HepG2 (cell line): ENCODE results near the gene GABBR2. TPM values are rescaled to one million over a fixed set of nuclear protein-coding genes. Genes with fewer than 3 reads are reported as not detected.

Experiments
- ARNT ChIP-seq: fragments of 450-650 bp; IDR thresholded peaks from 2 replicates; pipeline ENCODE4 v1.6.1; 2017
- BCL6 ChIP-seq: IDR thresholded peaks from 2 replicates; pipeline ENCODE4 v1.6.1; 2016; ENCODE audit warnings: missing genetic modification reagents, missing compliant biosample characterization
- CHD4 ChIP-seq: fragments of 200-600 bp; sonication (generic); IDR thresholded peaks from 2 replicates; pipeline ENCODE4 v1.7.0; 2017; ENCODE audit warnings: mild to moderate bottlenecking, low read length, borderline replicate concordance
- FOXA1 ChIP-seq, 2 experiments: fragments of 450-650 bp in 1 of 2; sonication (generic) in 1 of 2; formaldehyde crosslinking in 1 of 2; IDR thresholded peaks; 2 replicates each; pipeline versions ENCODE4 v1.4.0 to v1.6.1; 2016 to 2020; ENCODE audit warnings: missing genetic modification reagents in 1 of 2
- HOXA5 ChIP-seq: sonication (generic); formaldehyde crosslinking; IDR thresholded peaks from 2 replicates; pipeline ENCODE4 v1.4.0; 2020; ENCODE audit warnings: missing genetic modification reagents
- MED8 ChIP-seq: sonication (generic); formaldehyde crosslinking; IDR thresholded peaks from 2 replicates; pipeline ENCODE4 v1.8.1; 2023; ENCODE audit warnings: mild to moderate bottlenecking, missing genetic modification reagents; ENCODE audit not compliant: insufficient replicate concordance
- MTA3 ChIP-seq: sonication (generic); formaldehyde crosslinking; IDR thresholded peaks from 2 replicates; pipeline ENCODE4 v1.4.0; 2020; ENCODE audit warnings: missing genetic modification reagents
- NAIF1 ChIP-seq: sonication (generic); formaldehyde crosslinking; IDR thresholded peaks from 2 replicates; pipeline ENCODE4 v1.5.0; 2020; ENCODE audit warnings: mild to moderate bottlenecking, missing genetic modification reagents, borderline replicate concordance
- PCBP1 ChIP-seq: fragments of 200-400 bp; formaldehyde crosslinking; IDR thresholded peaks from 2 replicates; pipeline ENCODE4 v1.6.1; 2017; ENCODE audit warnings: mild to moderate bottlenecking, low read depth, low read length, borderline replicate concordance
- PITX1 ChIP-seq: sonication (generic); formaldehyde crosslinking; IDR thresholded peaks from 2 replicates; pipeline ENCODE4 v1.5.1; 2020; ENCODE audit warnings: mild to moderate bottlenecking, missing genetic modification reagents
- RXRB ChIP-seq: IDR thresholded peaks from 2 replicates; pipeline ENCODE4 v1.6.1; 2016; ENCODE audit warnings: borderline replicate concordance, missing genetic modification reagents, missing compliant biosample characterization
- SAP130 ChIP-seq: IDR thresholded peaks from 2 replicates; pipeline ENCODE4 v1.6.1; 2016; ENCODE audit warnings: low read depth
- SNRNP70 ChIP-seq: fragments of 200-400 bp; formaldehyde crosslinking; IDR thresholded peaks from 2 replicates; pipeline ENCODE4 v1.6.1; 2017; ENCODE audit warnings: mild to moderate bottlenecking, low read depth, low read length, moderate library complexity
- SPEN ChIP-seq: sonication (generic); formaldehyde crosslinking; IDR thresholded peaks from 2 replicates; pipeline ENCODE4 v1.5.1; 2020; ENCODE audit warnings: low read depth, mild to moderate bottlenecking, missing genetic modification reagents
- TBL1XR1 ChIP-seq: fragments of 150-350 bp; IDR thresholded peaks from 2 replicates; pipeline ENCODE4 v1.6.1; 2014; ENCODE audit warnings: borderline replicate concordance, low read length; ENCODE audit not compliant: partially characterized antibody
- ZFAT ChIP-seq: sonication (generic); formaldehyde crosslinking; conservative IDR thresholded peaks from 2 replicates; pipeline ENCODE4 v1.8.1; 2023; ENCODE audit warnings: missing genetic modification reagents, inconsistent platforms
- ZNF343 ChIP-seq: sonication (generic); formaldehyde crosslinking; IDR thresholded peaks from 2 replicates; pipeline ENCODE4 v1.4.0; 2020; ENCODE audit warnings: mild to moderate bottlenecking, missing genetic modification reagents
- ZNF546 ChIP-seq: sonication (generic); formaldehyde crosslinking; conservative IDR thresholded peaks from 2 replicates; pipeline ENCODE4 v1.8.1; 2023; ENCODE audit warnings: mild to moderate bottlenecking, missing genetic modification reagents
- ZNF549 ChIP-seq: sonication (generic); formaldehyde crosslinking; IDR thresholded peaks from 2 replicates; pipeline ENCODE4 v1.5.0; 2020; ENCODE audit warnings: missing genetic modification reagents
- polyA plus RNA-seq, 8 experiments: library from polyadenylated mRNA; depleted of rRNA in 3 of 8; stranded (reverse) in 7 of 8; unstranded in 1 of 8; fragments of >200 nt; fragmentation: Illumina TruSeq in 4 of 8; extraction: Trizol in 4 of 8; gene quantifications; 2 replicates each; pipeline versions ENCODE4 v1.2.1 to v1.2.3, GENCODE V29; 2011 to 2016; ENCODE audit warnings: low read depth in 4 of 8, missing spikeins in 1 of 8, mixed read lengths in 1 of 8; ENCODE audit not compliant: insufficient read depth in 1 of 8
- total RNA-seq, 5 experiments: library from RNA; depleted of rRNA; stranded (reverse); fragments of >200 nt; fragmentation: Illumina TruSeq; extraction: Trizol; gene quantifications; 2 replicates each; pipeline ENCODE4 v1.2.3, GENCODE V29; 2016; ENCODE audit warnings: low read depth in 1 of 5
- TF ChIP-seq, protein P1 (sequence below): sonication (generic); formaldehyde crosslinking; IDR thresholded peaks from 2 replicates; pipeline ENCODE4 v1.4.0; 2020; ENCODE audit warnings: missing genetic modification reagents
- TF ChIP-seq, protein P2 (sequence below): sonication (generic); formaldehyde crosslinking; IDR thresholded peaks from 2 replicates; pipeline ENCODE4 v1.5.1; 2020; ENCODE audit warnings: missing genetic modification reagents, mild to moderate bottlenecking, borderline replicate concordance
- TF ChIP-seq, protein P3 (sequence below), 2 experiments: IDR thresholded peaks; 2 replicates each; pipeline ENCODE4 v1.6.1; 2011 to 2012; ENCODE audit warnings: low read length in 2 of 2, borderline replicate concordance in 1 of 2, low read depth in 1 of 2, mild to moderate bottlenecking in 1 of 2, moderate library complexity in 1 of 2
- TF ChIP-seq, protein P4 (sequence below): sonication (generic); formaldehyde crosslinking; IDR thresholded peaks from 2 replicates; pipeline ENCODE4 v1.8.1; 2023; ENCODE audit warnings: mild to moderate bottlenecking, missing genetic modification reagents

Gene GABBR2
- total and polyA plus RNA-seq, 2 of the 13 experiments (the other 11 are each of a cell fraction or from before 2014, with no cell fraction given) = 0.02 TPM; not detected in 1

DNA sequence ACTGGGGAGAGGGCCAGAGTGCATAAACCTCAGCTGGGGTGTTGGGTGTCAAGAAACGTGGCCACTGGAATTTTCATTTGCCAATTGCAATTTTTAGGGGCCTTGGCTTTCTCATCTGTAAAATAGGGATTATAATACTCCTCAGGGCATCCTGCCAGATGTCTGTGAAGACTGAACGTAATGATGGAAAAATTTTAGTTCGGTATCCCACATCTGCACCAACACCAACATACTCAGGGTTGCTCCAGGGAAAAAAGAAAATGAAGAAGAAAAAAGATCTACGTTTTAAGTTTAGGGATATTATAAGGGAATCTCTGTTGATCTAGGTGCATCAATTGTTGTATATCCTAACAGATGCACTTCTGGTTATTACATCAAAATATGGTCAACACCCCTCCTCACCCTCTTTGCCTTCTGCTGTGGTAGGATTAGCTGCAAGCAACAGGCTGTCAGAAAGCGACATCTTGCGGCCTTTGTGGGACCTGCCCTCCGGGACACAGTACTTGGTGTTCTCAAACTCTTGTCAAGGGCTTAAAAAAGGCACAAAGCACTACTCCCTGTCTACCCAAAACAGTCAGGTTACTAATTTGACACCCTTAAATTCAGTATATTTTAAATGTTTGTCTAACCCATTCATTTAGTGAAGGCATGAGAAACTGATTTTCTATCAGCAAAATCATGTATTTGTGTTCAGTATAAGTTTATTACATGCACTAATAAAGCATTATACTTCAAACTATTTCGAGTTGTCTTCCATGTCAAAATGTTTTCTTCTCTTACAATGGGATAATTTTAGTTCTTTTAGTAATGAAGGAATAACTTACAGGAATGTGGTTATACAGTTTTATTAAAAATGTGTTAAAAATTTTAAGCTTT lies 445.0 kb downstream of the GABBR2 start (continued):
- TF ChIP-seq, protein P1, sequence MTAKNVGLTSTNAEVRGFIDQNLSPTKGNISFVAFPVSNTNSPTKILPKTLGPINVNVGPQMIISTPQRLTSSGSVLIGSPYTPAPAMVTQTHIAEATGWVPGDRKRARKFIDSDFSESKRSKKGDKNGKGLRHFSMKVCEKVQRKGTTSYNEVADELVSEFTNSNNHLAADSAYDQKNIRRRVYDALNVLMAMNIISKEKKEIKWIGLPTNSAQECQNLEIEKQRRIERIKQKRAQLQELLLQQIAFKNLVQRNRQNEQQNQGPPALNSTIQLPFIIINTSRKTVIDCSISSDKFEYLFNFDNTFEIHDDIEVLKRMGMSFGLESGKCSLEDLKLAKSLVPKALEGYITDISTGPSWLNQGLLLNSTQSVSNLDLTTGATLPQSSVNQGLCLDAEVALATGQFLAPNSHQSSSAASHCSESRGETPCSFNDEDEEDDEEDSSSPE (CRISPR knock-in tag) = no peak
- TF ChIP-seq NAIF1 (CRISPR knock-in tag) = no peak
- TF ChIP-seq PITX1 (CRISPR knock-in tag) = peak; percentile 91
- TF ChIP-seq RXRB (CRISPR knock-in tag) = no peak
- no peak for TF ChIP-seq ZNF343 (CRISPR knock-in tag)
- no peak for TF ChIP-seq SNRNP70
- no peak for TF ChIP-seq SPEN (CRISPR knock-in tag)
- TF ChIP-seq HOXA5 (CRISPR knock-in tag) = 0 out of 2 replicates have a peak, but pooled peaks have one; percentile 27
- no peak for TF ChIP-seq BCL6 (CRISPR knock-in tag)
- no peak for TF ChIP-seq ZFAT
- TF ChIP-seq, protein P2, sequence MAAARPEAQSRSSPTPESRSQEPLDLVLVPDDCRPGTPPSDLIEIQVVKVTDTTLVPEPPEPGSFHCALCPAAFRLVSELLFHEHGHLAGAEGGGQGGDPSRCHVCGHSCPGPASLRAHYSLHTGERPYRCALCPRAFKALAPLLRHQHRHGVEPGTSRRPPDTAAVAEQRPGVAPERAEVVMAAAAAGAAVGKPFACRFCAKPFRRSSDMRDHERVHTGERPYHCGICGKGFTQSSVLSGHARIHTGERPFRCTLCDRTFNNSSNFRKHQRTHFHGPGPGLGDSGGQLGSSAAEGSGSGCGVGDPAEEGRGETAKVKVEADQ (CRISPR knock-in tag) = no peak
- no peak for TF ChIP-seq FOXA1 (IDR thresholded peaks at IDR 0.05)
- TF ChIP-seq FOXA1 (CRISPR knock-in tag; IDR thresholded peaks at IDR 0.05) = no peak
- TF ChIP-seq TBL1XR1 = no peak
- TF ChIP-seq ZNF546 (CRISPR knock-in tag) = no peak
- TF ChIP-seq PCBP1 = no peak
- no peak for TF ChIP-seq ARNT
- no peak for TF ChIP-seq ZNF549 (CRISPR knock-in tag)
- no peak for TF ChIP-seq MED8 (CRISPR knock-in tag)
- TF ChIP-seq, protein P3, sequence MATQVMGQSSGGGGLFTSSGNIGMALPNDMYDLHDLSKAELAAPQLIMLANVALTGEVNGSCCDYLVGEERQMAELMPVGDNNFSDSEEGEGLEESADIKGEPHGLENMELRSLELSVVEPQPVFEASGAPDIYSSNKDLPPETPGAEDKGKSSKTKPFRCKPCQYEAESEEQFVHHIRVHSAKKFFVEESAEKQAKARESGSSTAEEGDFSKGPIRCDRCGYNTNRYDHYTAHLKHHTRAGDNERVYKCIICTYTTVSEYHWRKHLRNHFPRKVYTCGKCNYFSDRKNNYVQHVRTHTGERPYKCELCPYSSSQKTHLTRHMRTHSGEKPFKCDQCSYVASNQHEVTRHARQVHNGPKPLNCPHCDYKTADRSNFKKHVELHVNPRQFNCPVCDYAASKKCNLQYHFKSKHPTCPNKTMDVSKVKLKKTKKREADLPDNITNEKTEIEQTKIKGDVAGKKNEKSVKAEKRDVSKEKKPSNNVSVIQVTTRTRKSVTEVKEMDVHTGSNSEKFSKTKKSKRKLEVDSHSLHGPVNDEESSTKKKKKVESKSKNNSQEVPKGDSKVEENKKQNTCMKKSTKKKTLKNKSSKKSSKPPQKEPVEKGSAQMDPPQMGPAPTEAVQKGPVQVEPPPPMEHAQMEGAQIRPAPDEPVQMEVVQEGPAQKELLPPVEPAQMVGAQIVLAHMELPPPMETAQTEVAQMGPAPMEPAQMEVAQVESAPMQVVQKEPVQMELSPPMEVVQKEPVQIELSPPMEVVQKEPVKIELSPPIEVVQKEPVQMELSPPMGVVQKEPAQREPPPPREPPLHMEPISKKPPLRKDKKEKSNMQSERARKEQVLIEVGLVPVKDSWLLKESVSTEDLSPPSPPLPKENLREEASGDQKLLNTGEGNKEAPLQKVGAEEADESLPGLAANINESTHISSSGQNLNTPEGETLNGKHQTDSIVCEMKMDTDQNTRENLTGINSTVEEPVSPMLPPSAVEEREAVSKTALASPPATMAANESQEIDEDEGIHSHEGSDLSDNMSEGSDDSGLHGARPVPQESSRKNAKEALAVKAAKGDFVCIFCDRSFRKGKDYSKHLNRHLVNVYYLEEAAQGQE (IDR thresholded peaks at IDR 0.05; ENCODE audit: borderline replicate concordance in 1 of 2, low read depth in 1 of 2, low read length in 2 of 2) = no peak
- TF ChIP-seq MTA3 (CRISPR knock-in tag) = no peak
- TF ChIP-seq, protein P4, sequence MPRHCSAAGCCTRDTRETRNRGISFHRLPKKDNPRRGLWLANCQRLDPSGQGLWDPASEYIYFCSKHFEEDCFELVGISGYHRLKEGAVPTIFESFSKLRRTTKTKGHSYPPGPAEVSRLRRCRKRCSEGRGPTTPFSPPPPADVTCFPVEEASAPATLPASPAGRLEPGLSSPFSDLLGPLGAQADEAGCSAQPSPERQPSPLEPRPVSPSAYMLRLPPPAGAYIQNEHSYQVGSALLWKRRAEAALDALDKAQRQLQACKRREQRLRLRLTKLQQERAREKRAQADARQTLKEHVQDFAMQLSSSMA = no peak
- TF ChIP-seq CHD4 = no peak
- TF ChIP-seq SAP130 (CRISPR knock-in tag) = peak; percentile 31; the same call in 1 of the 2 replicates
